HepG2 (cell line): Measurements from ENCODE around the gene KRABD2.
A peak's percentile ranks its signal among the peaks of the same experiment; 100 is the strongest.

Experiments used
- ATAC-seq: fragments of 200-7000 bp; cut with Tn5 transposase; 3 replicates; pipeline ENCODE4 v1.9.1; 2020; ENCODE audit warnings: mild to moderate bottlenecking, moderate library complexity
- BruUV-seq: library from RNA; stranded (reverse); fragments of 400-500 nt; replicated peaks from 2 replicates; lab custom pipeline; 2021; lab: Mats Ljungman, UMichigan
- CTCF ChIA-PET: fragments of 300-600 bp; formaldehyde crosslinking; extraction: SDS; loops from one replicate; lab custom pipeline; 2021; ENCODE audit warnings: low total read pairs, inconsistent platforms, low intra/inter-chr PET ratio; lab: Yijun Ruan, JAX
- POLR2A ChIA-PET: fragments of 350-600 bp; sonication (Branson Sonifier 250); formaldehyde crosslinking; loops from one replicate; lab custom pipeline; 2020; ENCODE audit warnings: antibody characterized with exemption, inconsistent platforms; lab: Yijun Ruan, JAX
- DNase-seq: peaks from one replicate; pipeline ENCODE4 v3.0.0-alpha.2; 2015; ENCODE audit warnings: low spot score
- FAIRE-seq: peaks from 3 replicates; lab custom pipeline; 2011; peaks lifted over from hg19 to GRCh38; lab: Jason Lieb, UNC
- H2AFZ ChIP-seq: one replicate; pipeline ENCODE4 v1.6.1; 2011; ENCODE audit warnings: low read length, inconsistent platforms
- H3K27ac ChIP-seq: fragments of 300-600 bp; 3 replicates; pipeline ENCODE4 v1.8.0; 2011; ENCODE audit warnings: mixed run types, mild to moderate bottlenecking, mixed read lengths, low read length, inconsistent platforms; ENCODE audit not compliant: insufficient read depth; ENCODE audit errors: extremely low read length
- H3K27me3 ChIP-seq, 2 experiments: fragments of 200-600 bp in 1 of 2; 2 replicates in 1 of 2; 3 replicates in 1 of 2; pipeline versions ENCODE4 v1.6.0 to v1.8.0; 2011; ENCODE audit warnings: low read length in 2 of 2, mild to moderate bottlenecking in 2 of 2, moderate library complexity in 2 of 2, inconsistent platforms in 1 of 2; ENCODE audit not compliant: insufficient read depth in 2 of 2, control insufficient read depth in 1 of 2
- H3K36me3 ChIP-seq, 2 experiments: fragments of 200-600 bp in 1 of 2; replicated peaks in 1 of 2; 2 replicates in 1 of 2; 3 replicates in 1 of 2; pipeline versions ENCODE4 v1.5.1 to v1.8.0; 2011; ENCODE audit warnings: low read length in 2 of 2, inconsistent platforms in 1 of 2; ENCODE audit not compliant: insufficient read depth in 2 of 2, control insufficient read depth in 1 of 2
- H3K4me1 ChIP-seq: 2 replicates; pipeline ENCODE4 v1.5.1; 2012; ENCODE audit warnings: low read length, inconsistent platforms; ENCODE audit not compliant: insufficient read depth
- H3K4me2 ChIP-seq: 2 replicates; pipeline ENCODE4 v1.6.0; 2011; ENCODE audit warnings: low read depth, low read length, inconsistent platforms
- H3K4me3 ChIP-seq, 3 experiments: fragments of 200-600 bp in 1 of 3; sonication (generic), shearing (Covaris generic) in 1 of 3; replicated peaks in 1 of 3; 2 replicates each; pipeline ENCODE4 v1.5.1; 2011 to 2016; ENCODE audit warnings: low read length in 3 of 3, inconsistent platforms in 2 of 3, low read depth in 2 of 3, mild to moderate bottlenecking in 2 of 3, control low read depth in 1 of 3, mixed read lengths in 1 of 3; ENCODE audit not compliant: insufficient read depth in 1 of 3
- H3K79me2 ChIP-seq: one replicate; pipeline ENCODE4 v1.6.1; 2011; ENCODE audit warnings: low read length, inconsistent platforms; ENCODE audit not compliant: insufficient read depth
- H3K9ac ChIP-seq: 2 replicates; pipeline ENCODE4 v1.6.0; 2011; ENCODE audit warnings: mild to moderate bottlenecking, low read depth, low read length, inconsistent platforms; ENCODE audit not compliant: insufficient read depth
- H3K9me3 ChIP-seq: 2 replicates; pipeline ENCODE4 v1.5.1; 2012; ENCODE audit warnings: mild to moderate bottlenecking, low read length
- H4K20me1 ChIP-seq: 2 replicates; pipeline ENCODE4 v1.6.0; 2011; ENCODE audit warnings: inconsistent platforms, mild to moderate bottlenecking, low read length, moderate library complexity; ENCODE audit not compliant: insufficient read depth
- REST ChIP-seq, 2 experiments: IDR thresholded peaks; 2 replicates each; pipeline ENCODE4 v1.6.1; 2011 to 2012; ENCODE audit warnings: low read length in 2 of 2, borderline replicate concordance in 1 of 2, low read depth in 1 of 2, mild to moderate bottlenecking in 1 of 2, moderate library complexity in 1 of 2
- ZBTB49 ChIP-seq: sonication (generic); formaldehyde crosslinking; IDR thresholded peaks from 2 replicates; pipeline ENCODE4 v1.4.0; 2020; ENCODE audit warnings: missing genetic modification reagents, borderline replicate concordance
- WGBS: methylation state at CpG from one replicate; pipeline ENCODE4 v1.1.6; 2017; ENCODE audit warnings: low lambda C conversion rate; 5-methylcytosine and 5-hydroxymethylcytosine counted together
- in situ Hi-C: cut with HindIII; loops from 2 replicates; pipeline ENCODE4 v1.10.0; 2017; ENCODE audit warnings: low pct_unique_long_range_greater_than_20kb; ENCODE audit not compliant: extremely low pct_ligation_motif_present
- intact Hi-C: fragments of 100-400 bp; cut with micrococcal nuclease; formaldehyde crosslinking; loops from one replicate; pipeline ENCODE4 v1.10.0; 2022; ENCODE audit not compliant: unreplicated experiment

The KRABD2 gene

GRCh38 chr17:8398980-8399379 is 22.5 kb upstream of the KRABD2 start:
- H3K36me3 ChIP-seq = no peaks in the 10 kb centered on the region
- peaks cover 8% of the 10 kb centered on the region; the same call in 1 of the 2 replicates for H3K4me1 ChIP-seq
- H3K4me2 ChIP-seq = no peak overlapping the region
- no peak overlapping the region for H2AFZ ChIP-seq
- no peak overlapping the region for H3K9ac ChIP-seq
- H3K79me2 ChIP-seq = no peaks in the 10 kb centered on the region
- H3K4me3 ChIP-seq = no peak overlapping the region
- ChIA-PET POLR2A (no interaction called here), CTCF (no interaction called here)
- in situ Hi-C loops (no loop called here), intact Hi-C loops (no loop called here)
- no TSS peak for BruUV-seq
- H4K20me1 ChIP-seq = no peaks in the 10 kb centered on the region
- no peaks in the 10 kb centered on the region for H3K9me3 ChIP-seq
- H3K27me3 ChIP-seq = peaks cover 0 to 29% of the 10 kb centered on the region in 2 experiments; a peak in 3 of 5 replicates
- no peak for FAIRE-seq
- no peak for ATAC-seq
- WGBS = 43% methylated on average over 3 of the region's 6 CpGs
- H3K27ac ChIP-seq = no peak overlapping the region
- TF ChIP-seq REST (IDR thresholded peaks at IDR 0.05; ENCODE audit: borderline replicate concordance in 1 of 2, low read depth in 1 of 2, low read length in 2 of 2) (peak; percentile 9 to 54; a peak in 3 of 4 replicates), ZBTB49 (CRISPR knock-in tag) (no peak)
- no peak for DNase-seq
